ENCODE results near the gene MPZL2. TPM values are rescaled to one million over a fixed set of nuclear protein-coding genes. Genes with fewer than 3 reads are reported as not detected.

The MPZL2 gene
- total and polyA plus RNA-seq, 2 of the 13 experiments (the other 11 are each of a cell fraction or from before 2014, with no cell fraction given), result 27.9 to 53.7 TPM

GRCh38 chr11:118212131-118212725, 51.9 kb downstream of the MPZL2 start (continued):
- no peak for TF ChIP-seq KIAA2018 (CRISPR knock-in tag; IDR thresholded peaks at IDR 0.05; ENCODE audit: borderline replicate concordance)
- no peak for TF ChIP-seq ZNF44 (CRISPR knock-in tag; IDR thresholded peaks at IDR 0.05)
- peak; percentile 72; the same call in 1 of the 2 replicates for TF ChIP-seq SMAD3 (CRISPR knock-in tag; IDR thresholded peaks at IDR 0.05)
- TF ChIP-seq ZBED4 (CRISPR knock-in tag; IDR thresholded peaks at IDR 0.05; ENCODE audit: borderline replicate concordance), result peak; percentile 89
- peak; percentile 45; the same call in 1 of the 2 replicates for TF ChIP-seq SP4 (CRISPR knock-in tag; IDR thresholded peaks at IDR 0.05)
- TF ChIP-seq CEBPG (CRISPR knock-in tag; IDR thresholded peaks at IDR 0.05), result peak; percentile 98
- TF ChIP-seq ZSCAN21 (CRISPR knock-in tag; IDR thresholded peaks at IDR 0.05; ENCODE audit: borderline replicate concordance), result peak; percentile 68
- no peak for TF ChIP-seq ZNF776 (CRISPR knock-in tag; IDR thresholded peaks at IDR 0.05)
- peak; percentile 85; the same call in 1 of the 2 replicates for TF ChIP-seq ZSCAN12 (CRISPR knock-in tag; IDR thresholded peaks at IDR 0.05)
- no peak; the same call in 1 of the 2 replicates for TF ChIP-seq GTF3A (CRISPR knock-in tag; conservative IDR thresholded peaks at IDR 0.05)
- no peak for TF ChIP-seq FUBP1 (CRISPR knock-in tag; IDR thresholded peaks at IDR 0.05; ENCODE audit: borderline replicate concordance)
- TF ChIP-seq ZNF724P (CRISPR knock-in tag; IDR thresholded peaks at IDR 0.05; ENCODE audit: borderline replicate concordance), result 0 out of 2 replicates have a peak, but pooled peaks have one; percentile 15
- peak; percentile 88; the same call in 1 of the 2 replicates for TF ChIP-seq HDAC2 (CRISPR knock-in tag; IDR thresholded peaks at IDR 0.05)
- TF ChIP-seq RBFOX2 (IDR thresholded peaks at IDR 0.05; ENCODE audit: low read depth, low read length), result peak; percentile 54
